Activated effector memory CD4-positive, alpha-beta T cell treated with Interleukin-2 at 50 U/mL for 16 hours (primary cell): ENCODE measurements around the gene CORT.

ENCODE experiments used
- DNase-seq: peaks from one replicate; pipeline ENCODE4 v3.0.0-alpha.2; 2020

The CORT gene

GRCh38 chr1:10479296-10479695 is 29.5 kb downstream of the CORT start:
- no peak for DNase-seq

- no peak for DNase-seq
Measured at GRCh38 chr1:10480614-10481013, 30.8 kb downstream of the CORT start.

- DNase-seq, result no peak
Measured at GRCh38 chr1:10484521-10484920, 34.7 kb downstream of the CORT start.

- no peak for DNase-seq
Measured at GRCh38 chr1:10489291-10490055, 39.6 kb downstream of the CORT start.

GRCh38 chr1:10490286-10490970 is 40.6 kb downstream of the CORT start:
- no peak for DNase-seq

- no peak for DNase-seq
Measured at GRCh38 chr1:10494418-10494753, 44.6 kb downstream of the CORT start.

GRCh38 chr1:10494754-10495474 is 45.1 kb downstream of the CORT start:
- DNase-seq, result peak; percentile 67

GRCh38 chr1:10495475-10495817 is 45.6 kb downstream of the CORT start:
- DNase-seq, result no peak

GRCh38 chr1:10495952-10496351 is 46.1 kb downstream of the CORT start:
- no peak for DNase-seq

- no peak for DNase-seq
Measured at GRCh38 chr1:10497109-10497508, 47.3 kb downstream of the CORT start.

GRCh38 chr1:10498231-10498630 is 48.4 kb downstream of the CORT start:
- no peak for DNase-seq
